IPS DF 6.9 (cell line): ENCODE results near the gene GALNT18.

Source experiments
- DNase-seq: peaks from one replicate; pipeline ENCODE4 v3.0.0-alpha.2; 2013; ENCODE audit warnings: low read depth, low spot score
- H3K27ac ChIP-seq: one replicate; pipeline ENCODE4 v1.5.1; 2013; ENCODE audit warnings: low read length, control low read depth
- H3K27me3 ChIP-seq: 2 replicates; pipeline ENCODE4 v1.6.1; 2013; ENCODE audit warnings: mild to moderate bottlenecking, low read length; ENCODE audit not compliant: control insufficient read depth, insufficient read depth
- H3K36me3 ChIP-seq: 2 replicates; pipeline ENCODE4 v1.6.1; 2013; ENCODE audit warnings: low read length; ENCODE audit not compliant: control insufficient read depth, insufficient read depth
- H3K4me1 ChIP-seq: 2 replicates; pipeline ENCODE4 v1.6.1; 2013; ENCODE audit warnings: low read length; ENCODE audit not compliant: control insufficient read depth, insufficient read depth
- H3K4me3 ChIP-seq: 2 replicates; pipeline ENCODE4 v1.5.1; 2013; ENCODE audit warnings: mild to moderate bottlenecking, low read length
- H3K9me3 ChIP-seq: 2 replicates; pipeline ENCODE4 v1.6.1; 2013; ENCODE audit warnings: low read length, inconsistent platforms; ENCODE audit not compliant: control insufficient read depth, insufficient read depth
- whole genome bisulfite sequencing: extraction: QIAGEN DNeasy Blood & Tissue Kit; methylation state at CpG from one replicate; pipeline ENCODE4 v1.1.7; 2013; ENCODE audit warnings: mixed read lengths, missing lambda C conversion rate; ENCODE audit not compliant: insufficient read length, insufficient coverage; 5-methylcytosine and 5-hydroxymethylcytosine counted together

The GALNT18 gene

DNA sequence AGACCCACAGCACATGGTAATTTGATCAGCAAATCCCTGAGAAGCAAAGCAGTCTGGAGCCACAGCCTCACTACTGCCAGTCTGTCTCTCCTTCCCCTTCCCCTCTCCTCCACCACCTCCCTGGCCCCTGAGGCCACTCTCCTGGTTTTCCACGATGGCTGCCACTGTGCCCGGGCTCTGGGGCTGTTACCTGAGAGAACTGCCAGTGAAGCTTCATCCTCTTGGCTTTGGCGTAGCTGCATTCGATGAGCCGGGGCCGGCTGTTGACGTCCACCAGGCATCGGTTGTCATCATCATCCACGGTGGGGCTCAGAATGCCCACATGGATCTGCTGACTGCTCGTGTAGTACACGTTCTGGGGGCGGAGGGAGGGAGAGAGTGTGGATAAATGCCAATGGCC lies 329.0 kb downstream of the GALNT18 start:
- Histone ChIP-seq H3K4me3 (no peak overlapping the region), H3K36me3 (no peaks in the 10 kb centered on the region), H3K4me1 (no peaks in the 10 kb centered on the region), H3K27ac (no peak overlapping the region), H3K9me3 (no peaks in the 10 kb centered on the region), H3K27me3 (no peaks in the 10 kb centered on the region)
- no CpG with 5 or more reads among the region's 12 CpGs for WGBS
- DNase-seq: no peak

DNA sequence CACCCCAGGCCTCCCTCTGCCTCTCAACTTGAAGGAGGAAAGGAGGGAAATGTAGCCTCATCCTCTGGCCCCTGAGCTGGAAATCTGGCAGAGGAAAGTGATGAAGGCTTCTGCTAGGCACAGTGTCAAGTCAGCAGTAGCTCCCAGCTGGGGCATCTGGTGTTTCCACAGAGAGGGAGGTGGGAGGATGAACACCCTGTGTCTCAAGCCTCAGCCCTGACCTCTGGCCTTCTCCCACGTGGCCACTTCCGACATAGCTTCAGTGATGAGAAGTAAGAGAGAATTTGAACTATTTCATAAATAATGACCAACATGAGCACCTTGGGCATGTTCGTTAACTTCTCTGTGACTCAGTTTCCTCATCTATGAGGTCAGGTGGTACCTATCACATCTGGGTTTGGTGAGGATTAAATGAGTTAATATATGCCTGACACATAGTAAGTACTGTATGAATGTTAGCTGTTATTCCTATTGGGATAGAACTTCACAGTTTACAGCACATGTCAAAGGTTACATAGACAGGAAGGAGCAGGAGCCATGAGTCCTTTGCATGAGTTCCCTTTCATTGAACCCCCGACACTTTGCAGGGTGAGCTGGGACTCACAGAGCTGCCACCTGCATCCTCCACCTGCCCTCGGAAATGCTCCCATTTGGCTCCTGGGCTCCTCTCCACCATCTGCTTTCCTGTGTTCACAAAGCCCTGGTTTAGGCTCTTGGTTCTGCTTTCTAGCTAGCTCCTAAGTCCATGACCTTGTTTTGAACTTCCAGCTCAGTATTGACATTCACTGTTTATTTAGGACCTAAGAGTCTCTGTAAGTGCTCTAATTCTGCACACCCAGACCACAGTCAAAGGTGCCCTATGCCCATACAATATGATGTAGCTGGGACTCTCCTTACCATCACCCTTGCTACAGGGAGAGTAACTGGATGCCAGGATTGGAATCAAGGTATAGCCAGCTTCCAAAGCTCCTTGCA lies 330.5 kb downstream of the GALNT18 start:
- no peaks in the 10 kb centered on the region for H3K9me3 ChIP-seq
- WGBS: no CpG with 5 or more reads among the region's 5 CpGs
- no peaks in the 10 kb centered on the region for H3K27me3 ChIP-seq
- no peak for DNase-seq
- no peak overlapping the region for H3K27ac ChIP-seq
- H3K4me1 ChIP-seq: no peaks in the 10 kb centered on the region
- H3K4me3 ChIP-seq: no peak overlapping the region
- H3K36me3 ChIP-seq: no peaks in the 10 kb centered on the region

DNA sequence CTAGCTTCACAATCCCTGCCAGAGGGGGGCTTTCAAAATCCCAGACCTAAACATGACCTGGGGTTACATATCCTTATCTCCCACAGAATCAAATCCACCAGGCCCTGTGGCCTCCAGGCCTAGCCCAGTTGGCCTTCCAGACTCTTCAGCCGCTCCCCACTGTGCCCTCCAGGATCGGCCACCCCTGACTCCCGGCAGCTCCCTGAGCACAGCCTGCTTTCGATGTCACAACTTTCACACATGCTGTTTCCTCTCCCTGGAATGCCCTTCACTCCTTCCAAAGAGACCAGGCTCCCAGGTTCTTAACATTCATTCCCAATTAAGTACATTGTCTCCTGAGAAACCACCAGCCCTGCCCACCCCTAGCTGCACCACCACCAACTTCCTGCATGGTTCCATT lies 331.5 kb downstream of the GALNT18 start:
- no CpG with 5 or more reads among the region's 4 CpGs for WGBS
- no peak overlapping the region for H3K4me3 ChIP-seq
- H3K27me3 ChIP-seq: no peaks in the 10 kb centered on the region
- no peaks in the 10 kb centered on the region for H3K36me3 ChIP-seq
- no peak for DNase-seq
- no peak overlapping the region for H3K27ac ChIP-seq
- H3K4me1 ChIP-seq: no peaks in the 10 kb centered on the region
- H3K9me3 ChIP-seq: no peaks in the 10 kb centered on the region

DNA sequence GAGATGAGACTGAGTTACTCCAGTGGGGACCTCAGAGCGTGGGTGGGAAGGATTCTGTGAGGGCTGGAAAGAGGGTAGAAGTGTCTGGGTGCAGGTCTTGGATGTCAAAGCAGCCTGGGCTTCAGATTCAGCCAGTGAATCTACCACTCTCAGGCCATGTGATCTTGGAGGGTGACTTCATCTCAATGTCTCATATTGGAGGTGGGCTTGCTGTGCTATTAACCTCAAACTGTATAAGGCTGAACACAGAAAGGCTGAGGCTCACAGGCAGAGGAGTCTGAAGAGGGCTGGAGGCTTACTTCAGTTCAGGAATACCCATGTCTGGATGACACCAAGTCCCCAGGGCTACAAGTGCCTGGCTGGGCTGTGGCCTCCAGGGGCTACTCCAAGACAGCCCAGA lies 332.1 kb downstream of the GALNT18 start:
- no peaks in the 10 kb centered on the region for H3K9me3 ChIP-seq
- H3K27ac ChIP-seq: no peak overlapping the region
- WGBS: no CpG with 5 or more reads among the region's 1 CpG
- H3K4me3 ChIP-seq: no peak overlapping the region
- DNase-seq: no peak
- no peaks in the 10 kb centered on the region for H3K36me3 ChIP-seq
- no peaks in the 10 kb centered on the region for H3K27me3 ChIP-seq
- H3K4me1 ChIP-seq: peaks cover 1% of the 10 kb centered on the region; the same call in 1 of the 2 replicates

DNA sequence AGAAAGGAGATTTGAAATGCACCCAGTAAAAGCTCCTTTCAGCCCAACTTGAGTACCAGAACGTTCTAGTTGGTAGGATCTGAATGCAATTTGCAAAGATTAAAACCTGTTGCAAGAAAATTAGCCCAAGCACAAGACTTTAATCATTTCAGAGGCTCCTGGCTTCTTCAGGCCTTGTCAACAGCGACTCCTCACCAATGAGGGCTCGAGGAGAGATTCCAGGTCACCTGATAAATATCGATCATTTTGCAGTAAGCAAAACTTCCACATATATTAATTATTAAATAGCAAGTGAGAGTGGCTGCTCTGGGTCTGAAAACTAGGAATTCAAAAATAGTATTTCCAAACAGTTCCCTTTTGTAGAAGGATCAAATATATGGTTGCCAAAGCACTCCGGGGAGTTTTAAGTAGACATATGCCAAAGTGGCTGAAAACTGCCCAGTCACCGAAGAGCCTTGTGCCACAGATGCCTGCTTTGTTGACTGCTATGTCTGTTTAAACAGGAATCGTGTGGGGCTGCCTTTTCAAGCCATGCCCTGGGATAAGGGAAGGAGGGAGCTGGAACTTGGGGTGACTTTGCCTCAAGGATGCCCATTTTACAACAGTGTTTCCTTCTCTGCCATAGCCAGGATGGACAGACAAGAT lies 332.7 kb downstream of the GALNT18 start:
- H3K9me3 ChIP-seq: no peaks in the 10 kb centered on the region
- DNase-seq: no peak
- no peak overlapping the region for H3K4me3 ChIP-seq
- no peak overlapping the region for H3K27ac ChIP-seq
- no CpG with 5 or more reads among the region's 7 CpGs for WGBS
- no peaks in the 10 kb centered on the region for H3K36me3 ChIP-seq
- peaks cover 1% of the 10 kb centered on the region; the same call in 1 of the 2 replicates for H3K4me1 ChIP-seq
- H3K27me3 ChIP-seq: no peaks in the 10 kb centered on the region

DNA sequence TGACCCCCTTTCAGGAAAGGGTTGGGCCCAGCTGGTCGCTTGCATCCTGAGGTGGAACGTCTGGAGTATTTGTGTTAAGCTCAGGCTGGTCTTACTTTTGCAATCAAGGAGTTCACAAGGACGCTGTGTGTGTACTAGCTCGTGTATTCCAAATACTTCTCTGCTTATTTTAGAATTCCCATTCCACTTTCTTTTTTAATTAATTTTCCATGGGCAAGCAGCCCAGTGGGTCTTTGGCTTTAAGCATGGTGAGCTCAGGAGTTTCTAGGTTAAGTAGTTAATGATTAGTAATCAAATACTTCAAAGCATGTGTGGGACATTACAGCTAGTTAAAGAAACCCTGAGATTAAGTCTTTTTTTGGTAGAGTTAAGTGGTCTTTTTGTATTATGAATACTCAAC lies 337.3 kb downstream of the GALNT18 start:
- Histone ChIP-seq H3K36me3 (no peaks in the 10 kb centered on the region), H3K27me3 (no peaks in the 10 kb centered on the region), H3K9me3 (no peaks in the 10 kb centered on the region), H3K4me3 (no peak overlapping the region), H3K4me1 (peaks cover 4% of the 10 kb centered on the region; the same call in 1 of the 2 replicates), H3K27ac (no peak overlapping the region)
- WGBS: no CpG with 5 or more reads among the region's 4 CpGs
- DNase-seq: no peak

DNA sequence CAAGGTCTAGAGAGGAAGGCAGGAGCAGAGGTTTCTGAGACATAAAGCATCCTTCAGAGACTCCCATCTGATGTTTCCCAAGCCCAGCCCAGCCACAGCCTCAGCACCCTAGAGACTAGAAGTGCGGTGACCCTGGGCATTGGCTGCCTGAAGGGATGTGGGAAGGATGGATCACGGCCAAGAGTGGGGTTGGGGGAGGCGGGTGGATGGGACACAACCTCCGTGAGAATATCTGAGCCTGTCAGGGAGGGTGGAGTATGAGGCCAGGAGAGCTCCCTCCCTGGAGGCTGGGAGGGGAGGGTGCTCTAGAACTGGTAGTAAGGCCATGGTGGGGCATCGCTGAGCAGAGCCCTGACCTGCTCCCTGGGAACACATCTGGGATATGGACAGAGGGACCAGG lies 340.2 kb downstream of the GALNT18 start:
- DNase-seq: no peak
- peaks cover 4% of the 10 kb centered on the region; the same call in 1 of the 2 replicates for H3K4me1 ChIP-seq
- no peaks in the 10 kb centered on the region for H3K36me3 ChIP-seq
- H3K27ac ChIP-seq: no peak overlapping the region
- H3K4me3 ChIP-seq: no peak overlapping the region
- no peaks in the 10 kb centered on the region for H3K9me3 ChIP-seq
- H3K27me3 ChIP-seq: no peaks in the 10 kb centered on the region
- no CpG with 5 or more reads among the region's 5 CpGs for WGBS

DNA sequence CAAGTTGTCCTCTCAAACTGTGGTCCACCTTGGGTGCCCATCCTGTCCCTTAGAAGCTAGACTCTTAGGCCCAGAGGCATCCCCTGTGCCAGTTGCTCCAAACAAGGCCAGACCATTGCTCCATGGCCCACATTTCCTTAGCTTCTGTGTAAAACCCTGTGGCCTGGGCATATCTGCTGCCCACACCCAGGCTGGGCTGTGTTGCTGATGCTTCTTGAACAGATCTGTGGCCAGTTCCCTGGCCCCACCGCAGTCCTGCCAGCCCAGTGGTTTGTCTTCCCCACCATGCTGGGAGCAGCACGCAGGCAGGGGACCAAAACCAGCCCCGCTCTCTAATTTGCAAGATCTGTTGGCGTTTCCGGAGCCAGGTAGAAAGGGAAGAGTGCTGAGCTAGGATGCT lies 341.0 kb downstream of the GALNT18 start:
- H3K36me3 ChIP-seq: no peaks in the 10 kb centered on the region
- no peaks in the 10 kb centered on the region for H3K9me3 ChIP-seq
- peaks cover 4% of the 10 kb centered on the region; the same call in 1 of the 2 replicates for H3K4me1 ChIP-seq
- DNase-seq: no peak
- no CpG with 5 or more reads among the region's 5 CpGs for WGBS
- H3K4me3 ChIP-seq: no peak overlapping the region
- H3K27ac ChIP-seq: no peak overlapping the region
- H3K27me3 ChIP-seq: no peaks in the 10 kb centered on the region

DNA sequence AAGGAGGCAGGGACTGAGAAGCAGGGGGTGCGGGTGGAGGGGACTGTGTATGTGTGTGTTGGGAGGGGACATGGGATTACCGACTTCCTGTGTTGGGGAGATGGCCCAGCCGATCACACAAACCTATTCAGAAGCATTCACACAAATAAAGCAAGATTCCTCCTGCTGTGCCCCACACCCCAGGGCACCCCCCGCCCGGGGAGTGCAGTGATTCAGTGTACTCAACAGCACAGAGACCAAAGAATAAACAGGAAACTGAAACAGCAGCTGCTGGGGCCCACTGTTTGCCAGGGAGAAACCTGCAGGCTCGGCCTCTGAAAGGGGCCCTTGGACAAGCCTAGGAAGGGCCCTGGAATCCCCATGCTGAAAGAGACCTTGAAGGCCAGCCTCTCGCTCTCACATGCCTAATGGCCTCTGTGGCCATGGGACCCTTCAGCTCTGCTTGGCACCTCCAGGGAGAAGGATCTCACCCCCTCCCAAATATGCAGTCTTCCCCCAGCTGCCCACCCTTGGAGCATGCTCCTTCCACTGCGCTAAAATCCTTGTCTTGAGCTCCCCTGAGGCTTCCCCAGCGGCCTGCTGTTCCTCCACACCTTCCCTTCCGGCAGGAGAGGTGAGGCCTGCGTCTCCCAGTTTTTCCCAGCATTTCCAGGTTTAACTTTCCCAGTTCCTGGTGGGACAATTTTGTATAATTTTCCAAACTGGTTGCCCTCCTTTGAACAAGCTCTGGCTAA lies 341.7 kb downstream of the GALNT18 start:
- H3K9me3 ChIP-seq: no peaks in the 10 kb centered on the region
- WGBS: no CpG with 5 or more reads among the region's 11 CpGs
- H3K4me3 ChIP-seq: no peak overlapping the region
- no peak for DNase-seq
- peaks cover 4% of the 10 kb centered on the region; the same call in 1 of the 2 replicates for H3K4me1 ChIP-seq
- no peak overlapping the region for H3K27ac ChIP-seq
- H3K36me3 ChIP-seq: no peaks in the 10 kb centered on the region
- H3K27me3 ChIP-seq: no peaks in the 10 kb centered on the region

DNA sequence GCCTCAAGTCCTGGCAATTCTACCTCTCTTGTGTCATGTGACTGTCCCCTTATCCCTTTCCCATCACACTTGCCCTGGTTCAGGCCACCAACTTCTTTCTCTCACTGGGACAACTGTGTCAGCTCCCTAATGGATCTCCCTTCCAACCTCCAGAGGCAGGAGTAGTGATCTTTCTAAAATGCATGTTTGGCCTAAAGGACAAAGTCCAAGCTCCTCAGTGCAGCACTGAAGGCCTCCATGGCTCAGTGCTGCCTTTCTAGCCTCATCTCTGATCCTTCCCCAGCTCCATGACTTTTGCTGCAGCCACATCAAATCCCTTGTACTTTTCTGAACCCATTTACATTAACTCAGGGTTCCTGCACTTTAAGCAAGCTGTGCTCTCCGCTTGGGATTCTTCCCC lies 349.6 kb downstream of the GALNT18 start:
- Histone ChIP-seq H3K4me1 (no peaks in the 10 kb centered on the region), H3K4me3 (no peak overlapping the region), H3K27me3 (no peaks in the 10 kb centered on the region), H3K36me3 (no peaks in the 10 kb centered on the region), H3K27ac (no peak overlapping the region), H3K9me3 (no peaks in the 10 kb centered on the region)
- DNase-seq: no peak
- WGBS: no CpG with 5 or more reads among the region's 1 CpG
